Hematopoietic multipotent progenitor cell (in vitro differentiated cells): ENCODE data around the gene FEZF2. TPM values are rescaled to one million over a fixed set of nuclear protein-coding genes. Genes with fewer than 3 reads are reported as not detected.

Source experiments
- DNase-seq, 3 donors: peaks; one replicate each; pipeline ENCODE4 v3.0.0-alpha.2; 2011 to 2015; ENCODE audit warnings: low read depth in 2 of 3, low spot score in 2 of 3
- total RNA-seq: library from RNA; depleted of rRNA; stranded (reverse); fragments of >200 nt; gene quantifications from one replicate; pipeline ENCODE4 v1.2.3, GENCODE V29; 2012

The FEZF2 gene
- total RNA-seq, 1 donor = not detected

- DNase-seq = no peak
Measured at GRCh38 chr3:62373714-62374333, 474 bp upstream of the FEZF2 start.

GRCh38 chr3:62372621-62373041, 719 bp downstream of the FEZF2 start:
- DNase-seq = no peak

- DNase-seq = no peak
Measured at GRCh38 chr3:62371720-62372591, 1.4 kb downstream of the FEZF2 start.

- no peak for DNase-seq
Measured at GRCh38 chr3:62370858-62371719, 2.3 kb downstream of the FEZF2 start.

GRCh38 chr3:62370112-62370857, 3.1 kb downstream of the FEZF2 start:
- DNase-seq = no peak

- no peak for DNase-seq
Measured at GRCh38 chr3:62369476-62369743, 3.9 kb downstream of the FEZF2 start.

GRCh38 chr3:62368705-62369475, 4.5 kb downstream of the FEZF2 start:
- no peak for DNase-seq

- no peak for DNase-seq
Measured at GRCh38 chr3:62368290-62368704, 5.1 kb downstream of the FEZF2 start.

- no peak for DNase-seq
Measured at GRCh38 chr3:62367763-62368195, 5.6 kb downstream of the FEZF2 start.

- DNase-seq = no peak
Measured at GRCh38 chr3:62366126-62366484, 7.2 kb downstream of the FEZF2 start.

- DNase-seq = no peak
Measured at GRCh38 chr3:62365391-62366125, 7.8 kb downstream of the FEZF2 start.

- no peak for DNase-seq
Measured at GRCh38 chr3:62364191-62364590, 9.2 kb downstream of the FEZF2 start.

GRCh38 chr3:62363275-62363674, 10.1 kb downstream of the FEZF2 start:
- DNase-seq = no peak

- DNase-seq = no peak
Measured at GRCh38 chr3:62361824-62362223, 11.5 kb downstream of the FEZF2 start.

- no peak for DNase-seq
Measured at GRCh38 chr3:62361261-62361660, 12.1 kb downstream of the FEZF2 start.

GRCh38 chr3:62359531-62359930, 13.8 kb downstream of the FEZF2 start:
- DNase-seq = no peak

- DNase-seq = no peak
Measured at GRCh38 chr3:62356356-62356755, 17.0 kb downstream of the FEZF2 start.

GRCh38 chr3:62355703-62356102, 17.6 kb downstream of the FEZF2 start:
- no peak for DNase-seq

GRCh38 chr3:62343755-62344154, 29.6 kb downstream of the FEZF2 start:
- no peak for DNase-seq
